H1 (cell line): Measurements from ENCODE around the gene PLOD1. TPM values are rescaled to one million over a fixed set of nuclear protein-coding genes. Genes with fewer than 3 reads are reported as not detected.

Source experiments
- CTCF ChIA-PET: fragments of 300-600 bp; sonication (Branson Sonifier 250); formaldehyde crosslinking; loops from one replicate; lab custom pipeline; 2021; ENCODE audit not compliant: partially characterized antibody; lab: Charles Lee
- POLR2A ChIA-PET: fragments of 300-600 bp; sonication (Branson Sonifier 250); formaldehyde crosslinking; loops from one replicate; lab custom pipeline; 2021; ENCODE audit warnings: inconsistent platforms; ENCODE audit not compliant: partially characterized antibody; lab: Charles Lee
- DNase-seq, 2 experiments: peaks; one replicate each; pipeline versions ENCODE4 v3.0.0 to v3.0.0-alpha.2; 2010 to 2022; ENCODE audit warnings: low spot score in 2 of 2, low read depth in 1 of 2, mixed read lengths in 1 of 2
- FAIRE-seq: peaks from 2 replicates; lab custom pipeline; 2011; peaks lifted over from hg19 to GRCh38; lab: Jason Lieb, UNC
- H2AFZ ChIP-seq: 2 replicates; pipeline ENCODE4 v1.8.1; 2012; ENCODE audit warnings: low read length, inconsistent platforms
- H2AK5ac ChIP-seq: 2 replicates; pipeline ENCODE4 v1.6.1; 2013; ENCODE audit warnings: low read depth, low read length
- H2BK120ac ChIP-seq: replicated peaks from 2 replicates; pipeline ENCODE3; 2013; ENCODE audit warnings: low read depth, low read length, inconsistent platforms
- H2BK12ac ChIP-seq: 2 replicates; pipeline ENCODE4 v1.6.1; 2013; ENCODE audit warnings: low read depth, low read length
- H2BK15ac ChIP-seq: 2 replicates; pipeline ENCODE4 v1.6.1; 2013; ENCODE audit warnings: low read length
- H2BK20ac ChIP-seq: 2 replicates; pipeline ENCODE4 v1.6.1; 2013; ENCODE audit warnings: low read length
- H2BK5ac ChIP-seq: 2 replicates; pipeline ENCODE4 v1.6.1; 2013; ENCODE audit warnings: low read depth, low read length
- H3K14ac ChIP-seq: 2 replicates; pipeline ENCODE4 v1.6.1; 2013; ENCODE audit warnings: inconsistent platforms; ENCODE audit not compliant: insufficient read length
- H3K18ac ChIP-seq: 2 replicates; pipeline ENCODE4 v1.6.1; 2013; ENCODE audit warnings: low read length; ENCODE audit errors: extremely low read depth
- H3K23ac ChIP-seq: 2 replicates; pipeline ENCODE4 v1.6.1; 2013; ENCODE audit warnings: inconsistent platforms; ENCODE audit not compliant: insufficient read length
- H3K23me2 ChIP-seq: 2 replicates; pipeline ENCODE4 v1.6.1; 2013; ENCODE audit warnings: low read depth, low read length
- H3K27ac ChIP-seq: 2 replicates; pipeline ENCODE4 v1.6.1; 2011; ENCODE audit warnings: low read depth, low read length, inconsistent platforms
- H3K27me3 ChIP-seq, 4 experiments: replicated peaks in 1 of 4; 1 replicate in 1 of 4; 2 replicates in 3 of 4; pipeline versions ENCODE4 v1.6.1 to v1.8.1; 2011 to 2013; ENCODE audit warnings: low read length in 3 of 4, mild to moderate bottlenecking in 3 of 4, inconsistent platforms in 2 of 4, mixed read lengths in 2 of 4, moderate library complexity in 1 of 4; ENCODE audit not compliant: control insufficient read depth in 3 of 4, insufficient read depth in 3 of 4; ENCODE audit errors: extremely low read depth in 1 of 4
- H3K36me3 ChIP-seq, 4 experiments: 2 replicates each; pipeline versions ENCODE4 v1.6.1 to v1.8.1; 2011 to 2013; ENCODE audit warnings: mild to moderate bottlenecking in 4 of 4, low read length in 3 of 4, moderate library complexity in 2 of 4, control low read depth in 1 of 4, inconsistent platforms in 1 of 4; ENCODE audit not compliant: insufficient read depth in 4 of 4, control insufficient read depth in 2 of 4
- H3K4ac ChIP-seq: replicated peaks from 2 replicates; pipeline ENCODE3; 2013; ENCODE audit warnings: low read length, low read depth, mixed read lengths, inconsistent platforms; ENCODE audit not compliant: insufficient read length
- H3K4me1 ChIP-seq, 4 experiments: replicated peaks in 1 of 4; 1 replicate in 1 of 4; 2 replicates in 3 of 4; pipeline versions ENCODE4 v1.6.1 to v1.8.1; 2011 to 2013; ENCODE audit warnings: low read length in 3 of 4, inconsistent platforms in 2 of 4, mixed read lengths in 1 of 4; ENCODE audit not compliant: insufficient read depth in 4 of 4, control insufficient read depth in 3 of 4
- H3K4me2 ChIP-seq, 2 experiments: 2 replicates each; pipeline versions ENCODE4 v1.6.1 to v1.8.1; 2011 to 2013; ENCODE audit warnings: low read depth in 2 of 2, low read length in 2 of 2, control low read depth in 1 of 2, inconsistent platforms in 1 of 2, mild to moderate bottlenecking in 1 of 2; ENCODE audit not compliant: insufficient read depth in 1 of 2
- H3K4me3 ChIP-seq, 4 experiments: fragments of 200-600, 300-600 bp in 1 of 4; sonication (generic), shearing (Covaris generic), sonication (Bioruptor Twin) in 1 of 4; 2 replicates each; pipeline versions ENCODE4 v1.5.1 to v1.8.1; 2011 to 2016; ENCODE audit warnings: low read length in 4 of 4, low read depth in 3 of 4, control low read depth in 2 of 4, inconsistent platforms in 2 of 4, mild to moderate bottlenecking in 2 of 4, mixed read lengths in 1 of 4, moderate library complexity in 1 of 4; ENCODE audit not compliant: insufficient read depth in 2 of 4; ENCODE audit errors: extremely low read depth in 1 of 4
- H3K56ac ChIP-seq: replicated peaks from 2 replicates; pipeline ENCODE3; 2013; ENCODE audit warnings: low read depth, mild to moderate bottlenecking, mixed read lengths, low read length, inconsistent platforms; ENCODE audit not compliant: insufficient read length
- H3K79me1 ChIP-seq: 2 replicates; pipeline ENCODE4 v1.6.1; 2013; ENCODE audit warnings: low read depth, low read length, control low read depth
- H3K79me2 ChIP-seq, 2 experiments: 2 replicates each; pipeline versions ENCODE4 v1.6.1 to v1.8.1; 2012 to 2013; ENCODE audit warnings: low read length in 2 of 2, mild to moderate bottlenecking in 2 of 2, inconsistent platforms in 1 of 2; ENCODE audit not compliant: insufficient read depth in 2 of 2, control insufficient read depth in 1 of 2
- H3K9ac ChIP-seq, 4 experiments: replicated peaks in 1 of 4; 1 replicate in 1 of 4; 2 replicates in 3 of 4; pipeline versions ENCODE4 v1.6.1 to v1.8.1; 2011 to 2013; ENCODE audit warnings: low read depth in 3 of 4, low read length in 3 of 4, control low read depth in 2 of 4, mild to moderate bottlenecking in 2 of 4, moderate library complexity in 2 of 4, inconsistent platforms in 1 of 4; ENCODE audit errors: extremely low read depth in 1 of 4
- H3K9me3 ChIP-seq, 2 experiments: 2 replicates each; pipeline versions ENCODE4 v1.6.1 to v1.8.1; 2012 to 2013; ENCODE audit warnings: mild to moderate bottlenecking in 2 of 2, moderate library complexity in 2 of 2, control low read depth in 1 of 2, inconsistent platforms in 1 of 2, low read depth in 1 of 2, low read length in 1 of 2, mixed read lengths in 1 of 2; ENCODE audit not compliant: insufficient read depth in 2 of 2
- H4K20me1 ChIP-seq, 2 experiments: replicated peaks in 1 of 2; 2 replicates each; pipeline versions ENCODE3 to v1.8.1; 2011 to 2013; ENCODE audit warnings: inconsistent platforms in 2 of 2, low read length in 2 of 2, mild to moderate bottlenecking in 1 of 2; ENCODE audit not compliant: insufficient read depth in 2 of 2, control insufficient read depth in 1 of 2
- H4K5ac ChIP-seq: 2 replicates; pipeline ENCODE4 v1.6.1; 2013; ENCODE audit warnings: low read length, low read depth, mixed read lengths, inconsistent platforms; ENCODE audit not compliant: insufficient read length
- H4K8ac ChIP-seq: 2 replicates; pipeline ENCODE4 v1.8.0; 2013; ENCODE audit warnings: mild to moderate bottlenecking, moderate library complexity, low read length, inconsistent platforms; ENCODE audit not compliant: insufficient read depth; ENCODE audit errors: extremely low read depth
- H4K91ac ChIP-seq: replicated peaks from 2 replicates; pipeline ENCODE3; 2013; ENCODE audit warnings: low read length, mixed read lengths, inconsistent platforms; ENCODE audit not compliant: insufficient read length
- ASH2L ChIP-seq: fragments of 200-600, 300-600 bp; sonication (generic); IDR thresholded peaks from one replicate; pipeline ENCODE4 v1.7.1; 2017; ENCODE audit warnings: low read length
- CHD1 ChIP-seq: IDR thresholded peaks from 2 replicates; pipeline ENCODE4 v1.6.1; 2012; ENCODE audit warnings: low read depth, low read length, improper control_type of control experiment
- KDM4A ChIP-seq: IDR thresholded peaks from one replicate; pipeline ENCODE4 v1.7.1; 2012; ENCODE audit warnings: low read depth, mild to moderate bottlenecking, moderate library complexity, low read length, inconsistent platforms; ENCODE audit not compliant: severe bottlenecking
- MAFK ChIP-seq: IDR thresholded peaks from 2 replicates; pipeline ENCODE4 v1.6.1; 2012; ENCODE audit warnings: low read depth, mild to moderate bottlenecking, improper control_type of control experiment, low read length
- POLR2AphosphoS5 ChIP-seq: IDR thresholded peaks from 2 replicates; pipeline ENCODE4 v1.6.1; 2011; ENCODE audit warnings: low read depth, low read length
- RXRA ChIP-seq: IDR thresholded peaks from 2 replicates; pipeline ENCODE4 v1.6.1; 2011; ENCODE audit warnings: low read depth, mild to moderate bottlenecking, low read length, moderate library complexity; ENCODE audit not compliant: insufficient read depth
- SIN3A ChIP-seq, 2 experiments: IDR thresholded peaks in 1 of 2; conservative IDR thresholded peaks in 1 of 2; 2 replicates each; pipeline ENCODE4 v1.6.1; 2011 to 2012; ENCODE audit warnings: low read length in 2 of 2, improper control_type of control experiment in 1 of 2, low read depth in 1 of 2, mild to moderate bottlenecking in 1 of 2
- SIRT6 ChIP-seq: IDR thresholded peaks from one replicate; pipeline ENCODE4 v1.7.1; 2012; ENCODE audit warnings: low read length, inconsistent platforms
- SP2 ChIP-seq: IDR thresholded peaks from 2 replicates; pipeline ENCODE4 v1.6.1; 2012; ENCODE audit warnings: mild to moderate bottlenecking, low read length, inconsistent platforms
- SRF ChIP-seq: IDR thresholded peaks from 2 replicates; pipeline ENCODE4 v1.6.1; 2011; ENCODE audit warnings: mild to moderate bottlenecking, low read depth, low read length, moderate library complexity
- TAF7 ChIP-seq: optimal IDR thresholded peaks from 2 replicates; pipeline ENCODE3; 2011; ENCODE audit warnings: low read depth, mild to moderate bottlenecking, inconsistent platforms, low read length, moderate library complexity, borderline replicate concordance
- ZNF274 ChIP-seq: IDR thresholded peaks from 2 replicates; pipeline ENCODE4 v1.7.0; 2012; ENCODE audit warnings: low read length, borderline replicate concordance; ENCODE audit errors: extremely low read depth
- WGBS, 2 experiments: shearing (Covaris generic) in 1 of 2; methylation state at CpG; one replicate each; pipeline versions ENCODE4 v1.1.6 to v1.1.7; 2013 to 2015; ENCODE audit warnings: low lambda C conversion rate in 2 of 2, mixed read lengths in 2 of 2, inconsistent platforms in 1 of 2, low coverage in 1 of 2, missing lambda C conversion rate in 1 of 2; ENCODE audit not compliant: insufficient replicate concordance in 2 of 2, insufficient coverage in 1 of 2, insufficient read length in 1 of 2; ENCODE audit errors: extremely low coverage in 1 of 2, missing lambda C conversion rate in 1 of 2; 5-methylcytosine and 5-hydroxymethylcytosine counted together
- polyA plus RNA-seq, 7 experiments: library from polyadenylated mRNA; depleted of rRNA in 3 of 7; stranded (reverse) in 5 of 7; unstranded in 2 of 7; fragments of >200 nt in 5 of 7; fragments of 200-250 nt in 2 of 7; gene quantifications; 1 replicate in 5 of 7; 2 replicates in 1 of 7; 4 replicates in 1 of 7; pipeline versions ENCODE4 v1.2.1 to v1.2.3, GENCODE V29; 2011 to 2013; ENCODE audit warnings: missing spikeins in 2 of 7, mixed read lengths in 2 of 7
- total RNA-seq: library from RNA; stranded (reverse); fragmentation: NEBNext Ultra II Directional; extraction: Animal tissue kit (Norgen Biotek cat#: 25700); gene quantifications from 2 replicates; pipeline ENCODE4 v1.2.1, GENCODE V29; 2021

PLOD1 gene
- total and polyA plus RNA-seq, 2 of the 8 experiments (the other 6 are each of a cell fraction or from before 2014, with no cell fraction given), result 44.9 to 51.8 TPM

DNA sequence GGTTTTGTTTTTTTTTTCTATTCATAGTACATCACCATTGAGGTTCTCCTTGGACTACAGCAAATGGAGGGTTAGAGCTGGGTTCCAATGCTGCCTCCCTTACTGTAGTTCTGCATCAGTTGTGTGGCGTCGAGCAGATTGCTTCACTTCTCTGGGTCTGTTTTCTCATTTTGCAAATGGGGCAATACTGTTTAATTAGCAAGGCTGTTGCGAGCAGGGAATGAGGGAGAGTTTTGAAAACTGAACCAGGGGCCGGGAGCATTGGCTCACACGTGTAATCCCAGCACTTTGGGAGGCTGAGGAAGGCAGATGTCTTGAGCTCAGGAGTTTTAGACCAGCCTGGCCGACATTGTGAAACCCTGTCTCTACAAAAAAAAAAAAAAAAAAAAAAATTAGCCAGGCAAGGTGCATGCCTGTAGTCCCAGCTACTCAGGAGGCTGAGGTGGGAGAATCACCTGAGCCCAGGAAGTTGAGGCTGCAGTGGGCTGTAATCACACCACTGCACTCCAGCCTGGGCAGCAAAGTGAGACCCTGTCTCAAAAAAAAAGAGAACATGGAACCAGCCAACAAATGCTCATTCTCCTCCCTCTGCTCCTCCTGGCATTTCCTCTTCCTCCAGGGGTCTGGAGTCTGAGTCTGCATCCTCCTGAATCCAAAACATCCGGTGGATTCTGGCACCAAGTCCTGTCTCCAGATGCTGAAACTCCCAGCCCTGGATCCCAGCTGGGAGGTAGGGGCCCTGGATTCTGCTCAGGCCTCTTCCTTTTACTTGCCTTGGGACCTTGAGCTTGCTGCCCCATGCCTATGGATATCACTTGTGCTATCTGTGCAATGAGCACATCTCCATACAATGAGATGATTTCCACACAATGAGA, 3.7 kb upstream of the PLOD1 start:
- H3K79me2 ChIP-seq, result no peaks in the 10 kb centered on the region; a peak in 1 of 4 replicates
- WGBS, 2 experiments, result 94% methylated on average over 6 of the region's 7 CpGs; no CpG with 5 or more reads in 1 of the 2 experiments
- CTCF ChIA-PET, result interaction anchor here (0.7 to 2.6 kb wide), 3 partner anchors 18 to 36 kb away, joined by 3 to 12 read pairs (median 3); no protein-coding TSS in a partner anchor
- no peak overlapping the region for H3K9ac ChIP-seq
- H2BK120ac ChIP-seq, result no peak overlapping the region
- no peak overlapping the region for H3K4me3 ChIP-seq
- 0 out of 2 replicates have a peak overlapping the region, but pooled peaks have one; percentile 27 for H2BK12ac ChIP-seq
- no peak overlapping the region for H3K27ac ChIP-seq
- H3K4ac ChIP-seq, result no peak overlapping the region
- no peak overlapping the region for H2BK20ac ChIP-seq
- peaks cover 0 to 6% (median 4%) of the 10 kb centered on the region in 4 experiments; a peak in 6 of 7 replicates for H3K4me1 ChIP-seq
- H4K91ac ChIP-seq, result no peak overlapping the region
- H3K23ac ChIP-seq, result no peak overlapping the region
- no peak overlapping the region for H4K5ac ChIP-seq
- no peaks in the 10 kb centered on the region for H3K79me1 ChIP-seq
- H3K23me2 ChIP-seq, result peaks cover 5% of the 10 kb centered on the region
- H3K4me2 ChIP-seq, result no peak overlapping the region
- no peak overlapping the region for H3K14ac ChIP-seq
- no peak overlapping the region for H2BK15ac ChIP-seq
- H2AK5ac ChIP-seq, result no peak overlapping the region
- no peaks in the 10 kb centered on the region for H3K27me3 ChIP-seq
- H3K56ac ChIP-seq, result no peak overlapping the region
- no peak overlapping the region for H2AFZ ChIP-seq
- DNase-seq, result no peak
- H3K9me3 ChIP-seq, result no peaks in the 10 kb centered on the region
- POLR2A ChIA-PET, result interaction anchor here (0.7 to 15.4 kb wide), 4 partner anchors 12 to 20 kb away, joined by 3 to 263 read pairs (median 4); no protein-coding TSS in a partner anchor
- no peak overlapping the region for H4K8ac ChIP-seq
- no peak overlapping the region; the same call in 1 of the 2 replicates for H3K18ac ChIP-seq
- no peak for FAIRE-seq
- H3K36me3 ChIP-seq, result no peaks in the 10 kb centered on the region
- no peak overlapping the region for H2BK5ac ChIP-seq
- no peaks in the 10 kb centered on the region for H4K20me1 ChIP-seq
- no peak for TF ChIP-seq ASH2L
- TF ChIP-seq MAFK, result no peak
- TF ChIP-seq SRF, result no peak
- no peak for TF ChIP-seq SIN3A (conservative IDR thresholded peaks at IDR 0.05 in 1 of 2, IDR thresholded peaks at IDR 0.05 in 1 of 2; ENCODE audit: low read depth in 1 of 2, low read length in 2 of 2)
- no peak for TF ChIP-seq RXRA
- TF ChIP-seq CHD1, result no peak
- no peak for TF ChIP-seq POLR2AphosphoS5
- no peak for TF ChIP-seq KDM4A
- TF ChIP-seq TAF7, result no peak
- TF ChIP-seq SP2, result no peak
- no peak for TF ChIP-seq SIRT6
- no peak for TF ChIP-seq ZNF274
